Measurements from ENCODE around the gene PLCZ1.

GRCh38 chr12:18644564-18644963 is 93.2 kb downstream of the PLCZ1 start:
- TF ChIP-seq SIN3A (IDR thresholded peaks at IDR 0.05; ENCODE audit: borderline replicate concordance, insufficient read depth, low read length) (no peak), TAF1 (IDR thresholded peaks at IDR 0.05; ENCODE audit: borderline replicate concordance, insufficient read depth, low read length) (no peak), POLR2AphosphoS5 (IDR thresholded peaks at IDR 0.05; ENCODE audit: low read depth, low read length) (no peak)
